Measurements from ENCODE around the gene GPX8. TPM values are rescaled to one million over a fixed set of nuclear protein-coding genes. Genes with fewer than 3 reads are reported as not detected.

The GPX8 gene
- total RNA-seq, 1 experiment from 2014 or later = 18.3 TPM

DNA sequence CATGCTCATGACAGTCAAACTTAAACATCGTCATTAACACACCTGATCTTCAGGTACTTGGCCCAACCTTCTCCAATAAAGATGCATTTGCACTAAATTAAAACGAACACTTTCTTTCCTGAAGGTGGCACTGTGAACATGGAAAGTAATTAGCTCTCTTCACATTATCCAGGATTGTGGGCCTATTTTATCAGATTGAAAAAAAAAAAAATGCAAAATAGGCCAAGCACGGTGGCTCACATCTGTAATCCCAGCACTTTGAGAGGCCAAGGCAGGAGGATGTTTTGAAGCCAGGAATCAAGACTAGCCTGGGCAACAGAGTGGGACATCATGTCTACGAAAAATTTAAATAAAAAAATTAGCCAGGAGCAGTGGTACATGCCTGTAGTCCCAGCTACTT is 27.4 kb downstream of the GPX8 start:
- ChIA-PET CTCF (interaction anchor here (0.6 kb wide), 5 partner anchors 23 to 281 kb away, joined by 3 to 4 read pairs (median 4); no protein-coding TSS in a partner anchor), POLR2A (ENCODE audit: unreplicated experiment) (interaction anchor here (0.5 to 0.7 kb wide), 3 partner anchors 31 to 46 kb away, joined by 3 to 10 read pairs (median 6); no protein-coding TSS in a partner anchor)
- Histone ChIP-seq H3K36me3 (ENCODE audit: low read depth, low read length) (no peaks in the 10 kb centered on the region), H3K4me2 (ENCODE audit: low read length) (no peak overlapping the region), H2AFZ (ENCODE audit: low read length) (no peak overlapping the region), H3K4me3 (ENCODE audit: low read length) (no peak overlapping the region), H3K9me2 (replicated peaks; ENCODE audit: low read length) (no peaks in the 10 kb centered on the region), H3K79me2 (ENCODE audit: low read length) (no peaks in the 10 kb centered on the region), H3K9ac (ENCODE audit: low read length) (no peak overlapping the region), H3K4me1 (ENCODE audit: insufficient read depth, low read length) (peaks cover 13% of the 10 kb centered on the region), H3K27me3 (ENCODE audit: low read length) (no peaks in the 10 kb centered on the region), H3K9me3 (ENCODE audit: low read length) (no peaks in the 10 kb centered on the region), H3F3A (ENCODE audit: low read length, unreplicated experiment) (no peaks in the 10 kb centered on the region), H4K20me1 (ENCODE audit: low read length) (no peaks in the 10 kb centered on the region), H3K27ac (ENCODE audit: low read length) (no peak overlapping the region)
- BruUV-seq (replicated peaks) = no TSS peak
- DNase-seq (peak; percentile 44), ATAC-seq (peak; percentile 31; the same call in 1 of the 2 replicates)
- intact Hi-C loops (cut with micrococcal nuclease) = loop anchor here (5.0 kb wide), 1 partner anchor 120 kb away; the partner anchor contains the start of genes DHX29 and MTREX
- TF ChIP-seq, protein P1, sequence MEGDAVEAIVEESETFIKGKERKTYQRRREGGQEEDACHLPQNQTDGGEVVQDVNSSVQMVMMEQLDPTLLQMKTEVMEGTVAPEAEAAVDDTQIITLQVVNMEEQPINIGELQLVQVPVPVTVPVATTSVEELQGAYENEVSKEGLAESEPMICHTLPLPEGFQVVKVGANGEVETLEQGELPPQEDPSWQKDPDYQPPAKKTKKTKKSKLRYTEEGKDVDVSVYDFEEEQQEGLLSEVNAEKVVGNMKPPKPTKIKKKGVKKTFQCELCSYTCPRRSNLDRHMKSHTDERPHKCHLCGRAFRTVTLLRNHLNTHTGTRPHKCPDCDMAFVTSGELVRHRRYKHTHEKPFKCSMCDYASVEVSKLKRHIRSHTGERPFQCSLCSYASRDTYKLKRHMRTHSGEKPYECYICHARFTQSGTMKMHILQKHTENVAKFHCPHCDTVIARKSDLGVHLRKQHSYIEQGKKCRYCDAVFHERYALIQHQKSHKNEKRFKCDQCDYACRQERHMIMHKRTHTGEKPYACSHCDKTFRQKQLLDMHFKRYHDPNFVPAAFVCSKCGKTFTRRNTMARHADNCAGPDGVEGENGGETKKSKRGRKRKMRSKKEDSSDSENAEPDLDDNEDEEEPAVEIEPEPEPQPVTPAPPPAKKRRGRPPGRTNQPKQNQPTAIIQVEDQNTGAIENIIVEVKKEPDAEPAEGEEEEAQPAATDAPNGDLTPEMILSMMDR (conservative IDR thresholded peaks at IDR 0.05; ENCODE audit: low read depth, low read length) = peak; percentile 41
- TF ChIP-seq EZH2 (IDR thresholded peaks at IDR 0.05; ENCODE audit: low read length, unreplicated experiment) (no peak), EZH2phosphoT487 (IDR thresholded peaks at IDR 0.05; ENCODE audit: borderline replicate concordance, low read length) (no peak)

DNA sequence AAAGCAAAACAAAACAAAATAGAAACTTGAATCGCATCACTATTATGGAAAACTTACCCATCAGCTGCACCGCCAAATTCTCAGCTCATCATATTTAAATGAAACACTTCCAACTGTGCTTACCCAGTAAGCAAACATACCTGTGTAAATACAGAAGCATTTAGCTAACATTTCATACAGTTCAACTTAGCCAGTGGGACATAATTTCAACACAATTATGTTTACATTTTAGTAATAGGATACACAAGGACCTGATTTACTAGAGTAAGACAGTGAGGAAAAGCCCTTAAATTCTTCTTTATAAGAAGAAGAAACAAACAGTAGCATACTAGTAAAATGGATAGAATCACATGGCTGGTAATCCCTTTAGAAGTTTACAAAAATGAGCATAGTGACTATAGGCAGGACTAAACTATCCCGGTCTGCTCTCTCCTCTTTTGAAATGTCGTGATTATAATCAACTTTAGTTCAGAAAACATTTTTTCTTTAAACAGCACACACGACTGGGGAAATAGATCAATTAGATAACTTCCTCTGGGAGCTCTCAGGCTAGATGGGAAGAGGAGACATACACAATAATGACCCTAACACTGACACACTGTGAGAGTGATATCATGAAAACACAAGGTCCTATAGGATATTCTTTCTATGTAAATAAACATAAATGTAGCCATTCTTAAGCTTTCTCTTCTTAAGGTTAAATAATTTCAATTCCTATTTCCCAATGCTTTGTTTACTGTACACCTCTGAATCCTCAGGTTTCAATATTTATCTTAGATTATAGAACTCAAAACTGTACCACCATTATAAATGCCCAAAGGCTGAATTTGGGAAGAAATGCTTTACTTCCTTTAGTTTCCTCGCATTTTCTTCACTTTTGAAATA is 28.9 kb downstream of the GPX8 start:
- POLR2A ChIA-PET (ENCODE audit: unreplicated experiment) = no interaction called here
- ATAC-seq (peak; percentile 93), DNase-seq (peak; percentile 45)
- Histone ChIP-seq H3F3A (ENCODE audit: low read length, unreplicated experiment) (no peaks in the 10 kb centered on the region), H3K9me2 (replicated peaks; ENCODE audit: low read length) (no peaks in the 10 kb centered on the region), H4K20me1 (ENCODE audit: low read length) (no peaks in the 10 kb centered on the region), H3K9ac (ENCODE audit: low read length) (no peak overlapping the region), H3K36me3 (ENCODE audit: low read depth, low read length) (no peaks in the 10 kb centered on the region), H3K4me3 (ENCODE audit: low read length) (no peak overlapping the region), H3K4me2 (ENCODE audit: low read length) (peak overlapping the region; percentile 27), H3K79me2 (ENCODE audit: low read length) (no peaks in the 10 kb centered on the region), H3K4me1 (ENCODE audit: insufficient read depth, low read length) (peaks cover 13% of the 10 kb centered on the region), H3K27me3 (ENCODE audit: low read length) (no peaks in the 10 kb centered on the region), H2AFZ (ENCODE audit: low read length) (no peak overlapping the region), H3K9me3 (ENCODE audit: low read length) (no peaks in the 10 kb centered on the region), H3K27ac (ENCODE audit: low read length) (no peak overlapping the region)
- BruUV-seq (replicated peaks) = no TSS peak
- TF ChIP-seq EZH2 (IDR thresholded peaks at IDR 0.05; ENCODE audit: low read length, unreplicated experiment) = no peak
- TF ChIP-seq, protein P1 (conservative IDR thresholded peaks at IDR 0.05; ENCODE audit: low read depth, low read length) = no peak
- TF ChIP-seq EZH2phosphoT487 (IDR thresholded peaks at IDR 0.05; ENCODE audit: borderline replicate concordance, low read length) = no peak
- intact Hi-C loops (cut with micrococcal nuclease) = loop anchor here (2.0 to 5.0 kb wide), 2 partner anchors 44 to 118 kb away; partner anchors contain the start of genes CCNO, DHX29 and MTREX
- CTCF ChIA-PET = interaction anchor here (0.5 to 1.0 kb wide), 3 partner anchors 17 to 71 kb away, joined by 3 to 6 read pairs (median 3); no protein-coding TSS in a partner anchor
